H9 (cell line): Measurements from ENCODE around the gene HABP4. TPM values are rescaled to one million over a fixed set of nuclear protein-coding genes. Genes with fewer than 3 reads are reported as not detected.
A peak's percentile ranks its signal among the peaks of the same experiment; 100 is the strongest.

Experiments
- DNase-seq: peaks from one replicate; pipeline ENCODE4 v3.0.0-alpha.2; 2017
- H2AFZ ChIP-seq: one replicate; pipeline ENCODE4 v1.6.1; 2013; ENCODE audit warnings: mild to moderate bottlenecking, low read length, control low read depth, moderate library complexity
- H2AK5ac ChIP-seq: 2 replicates; pipeline ENCODE4 v1.6.1; 2013; ENCODE audit warnings: low read length, control low read depth, mixed read lengths; ENCODE audit not compliant: insufficient read length
- H2BK120ac ChIP-seq: one replicate; pipeline ENCODE4 v1.6.1; 2013; ENCODE audit warnings: low read depth, mild to moderate bottlenecking, low read length, control low read depth, inconsistent platforms; ENCODE audit not compliant: poor library complexity, severe bottlenecking
- H2BK12ac ChIP-seq: 2 replicates; pipeline ENCODE4 v1.6.1; 2013; ENCODE audit warnings: low read length, control low read depth, mixed read lengths, low read depth; ENCODE audit not compliant: insufficient read length
- H2BK15ac ChIP-seq: 2 replicates; pipeline ENCODE4 v1.6.1; 2013; ENCODE audit warnings: low read depth, low read length, control low read depth
- H2BK20ac ChIP-seq: one replicate; pipeline ENCODE4 v1.6.1; 2013; ENCODE audit warnings: low read depth, mild to moderate bottlenecking, low read length, control low read depth, inconsistent platforms; ENCODE audit not compliant: poor library complexity, severe bottlenecking
- H2BK5ac ChIP-seq: 2 replicates; pipeline ENCODE4 v1.6.1; 2013; ENCODE audit warnings: low read length, control low read depth, mixed read lengths; ENCODE audit not compliant: insufficient read length
- H3K14ac ChIP-seq: 2 replicates; pipeline ENCODE4 v1.6.1; 2013; ENCODE audit warnings: low read length, control low read depth; ENCODE audit not compliant: insufficient read depth
- H3K18ac ChIP-seq: 2 replicates; pipeline ENCODE4 v1.6.1; 2013; ENCODE audit warnings: low read depth, mild to moderate bottlenecking, mixed read lengths, low read length, control low read depth; ENCODE audit not compliant: insufficient read length
- H3K23ac ChIP-seq: 2 replicates; pipeline ENCODE4 v1.6.1; 2013; ENCODE audit warnings: low read length, control low read depth, mixed read lengths, low read depth; ENCODE audit not compliant: insufficient read length
- H3K23me2 ChIP-seq: 2 replicates; pipeline ENCODE4 v1.6.1; 2013; ENCODE audit warnings: low read depth, mild to moderate bottlenecking, mixed read lengths, low read length, control low read depth; ENCODE audit not compliant: insufficient read length, poor library complexity, severe bottlenecking
- H3K27ac ChIP-seq: 2 replicates; pipeline ENCODE4 v1.5.1; 2013; ENCODE audit warnings: low read length, control low read depth, mixed read lengths, low read depth; ENCODE audit not compliant: insufficient read length
- H3K27me3 ChIP-seq: 2 replicates; pipeline ENCODE4 v1.6.1; 2013; ENCODE audit warnings: low read length, control low read depth, inconsistent platforms; ENCODE audit not compliant: insufficient read depth
- H3K4ac ChIP-seq: 2 replicates; pipeline ENCODE4 v1.6.1; 2013; ENCODE audit warnings: low read depth, mild to moderate bottlenecking, control low read depth, inconsistent platforms, low read length, moderate library complexity
- H3K4me1 ChIP-seq: 2 replicates; pipeline ENCODE4 v1.6.1; 2013; ENCODE audit warnings: low read length, control low read depth, inconsistent platforms; ENCODE audit not compliant: insufficient read depth
- H3K4me2 ChIP-seq: 2 replicates; pipeline ENCODE4 v1.6.1; 2013; ENCODE audit warnings: low read length, control low read depth, mixed read lengths; ENCODE audit not compliant: insufficient read length, insufficient read depth
- H3K56ac ChIP-seq: 2 replicates; pipeline ENCODE4 v1.6.1; 2013; ENCODE audit warnings: low read depth, mild to moderate bottlenecking, mixed read lengths, low read length, control low read depth; ENCODE audit not compliant: insufficient read length
- H3K79me1 ChIP-seq: 2 replicates; pipeline ENCODE4 v1.6.1; 2013; ENCODE audit warnings: low read depth, mild to moderate bottlenecking, moderate library complexity, low read length, control low read depth, inconsistent platforms; ENCODE audit not compliant: insufficient read depth, poor library complexity, severe bottlenecking
- H3K79me2 ChIP-seq: 2 replicates; pipeline ENCODE4 v1.6.1; 2013; ENCODE audit warnings: low read length, control low read depth, inconsistent platforms; ENCODE audit not compliant: insufficient read depth
- H3K9ac ChIP-seq: 2 replicates; pipeline ENCODE4 v1.6.1; 2013; ENCODE audit warnings: low read length, control low read depth, mixed read lengths; ENCODE audit not compliant: insufficient read length; ENCODE audit errors: extremely low read depth
- H3K9me3 ChIP-seq: one replicate; pipeline ENCODE4 v1.6.1; 2013; ENCODE audit warnings: low read depth, low read length, inconsistent platforms; ENCODE audit not compliant: control insufficient read depth
- H3T11ph ChIP-seq: one replicate; pipeline ENCODE4 v1.6.1; 2013; ENCODE audit warnings: mild to moderate bottlenecking, low read length, control low read depth, inconsistent platforms
- H4K20me1 ChIP-seq: one replicate; pipeline ENCODE4 v1.6.1; 2013; ENCODE audit not compliant: control insufficient read depth, insufficient read length, insufficient read depth
- H4K5ac ChIP-seq: 2 replicates; pipeline ENCODE4 v1.6.1; 2013; ENCODE audit warnings: low read depth, mild to moderate bottlenecking, mixed read lengths, low read length, control low read depth; ENCODE audit not compliant: insufficient read length
- H4K8ac ChIP-seq: replicated peaks from 2 replicates; pipeline ENCODE4 v1.6.1; 2013; ENCODE audit warnings: low read length, control low read depth, mixed read lengths, low read depth; ENCODE audit not compliant: insufficient read length
- H4K91ac ChIP-seq: 2 replicates; pipeline ENCODE4 v1.6.1; 2013; ENCODE audit warnings: low read depth, mild to moderate bottlenecking, moderate library complexity, mixed read lengths, low read length, control low read depth; ENCODE audit not compliant: insufficient read length
- H3K27ac Mint-ChIP-seq, 3 experiments: 2 replicates in 2 of 3; 3 replicates in 1 of 3; pipeline ENCODE4 v1.8.0; 2020 to 2021; ENCODE audit warnings: mixed read lengths in 3 of 3, mild to moderate bottlenecking in 1 of 3, moderate library complexity in 1 of 3
- H3K27me3 Mint-ChIP-seq: 2 replicates; pipeline ENCODE4 v1.8.0; 2021; ENCODE audit warnings: low read depth, mild to moderate bottlenecking, moderate library complexity, mixed read lengths
- H3K36me3 Mint-ChIP-seq, 3 experiments: 2 replicates in 2 of 3; 3 replicates in 1 of 3; pipeline ENCODE4 v1.8.0; 2020 to 2021; ENCODE audit warnings: low read depth in 3 of 3, mixed read lengths in 3 of 3; ENCODE audit not compliant: insufficient read depth in 1 of 3
- H3K4me1 Mint-ChIP-seq, 2 experiments: 2 replicates each; pipeline ENCODE4 v1.8.0; 2020; ENCODE audit warnings: mixed read lengths in 2 of 2
- H3K4me3 Mint-ChIP-seq, 2 experiments: 2 replicates in 1 of 2; 3 replicates in 1 of 2; pipeline ENCODE4 v1.8.0; 2020 to 2021; ENCODE audit warnings: mild to moderate bottlenecking in 2 of 2, mixed read lengths in 2 of 2, moderate library complexity in 1 of 2
- H3K9me3 Mint-ChIP-seq, 2 experiments: 2 replicates in 1 of 2; 3 replicates in 1 of 2; pipeline ENCODE4 v1.8.0; 2020; ENCODE audit warnings: mild to moderate bottlenecking in 2 of 2, mixed read lengths in 2 of 2, moderate library complexity in 1 of 2
- CTCF ChIP-seq: fragments of 200-600 bp; sonication (generic); conservative IDR thresholded peaks from 3 replicates; pipeline ENCODE4 v1.8.0; 2021; ENCODE audit warnings: antibody characterized with exemption, mild to moderate bottlenecking
- WGBS: extraction: QIAGEN DNeasy Blood & Tissue Kit; methylation state at CpG from one replicate; pipeline ENCODE4 v1.1.7; 2013; ENCODE audit warnings: missing lambda C conversion rate, low lambda C conversion rate, mixed read lengths; ENCODE audit not compliant: insufficient read length; ENCODE audit errors: extremely low coverage; 5-methylcytosine and 5-hydroxymethylcytosine counted together
- total RNA-seq: library from RNA; stranded (reverse); gene quantifications from 2 replicates; pipeline ENCODE4 v1.2.1, GENCODE V29; 2021

Gene HABP4
- total RNA-seq, 1 experiment from 2014 or later = 7.5 TPM

- H4K20me1 ChIP-seq = no peaks in the 10 kb centered on the region
Observed at GRCh38 chr9:96498796-96499195, 48.8 kb downstream of the HABP4 start.

More at GRCh38 chr9:96498796-96499195, 48.8 kb downstream of the HABP4 start:
- no peak overlapping the region for H3K4ac ChIP-seq
- peaks cover 0 to 3% (median 2%) of the 10 kb centered on the region in 3 experiments; a peak in 3 of 7 replicates for H3K36me3 Mint-ChIP-seq
- TF ChIP-seq CTCF = no peak
- H2BK120ac ChIP-seq = no peak overlapping the region
- no peak overlapping the region for H3K4me3 Mint-ChIP-seq
- H3K27ac ChIP-seq = no peak overlapping the region
- no peak overlapping the region for H4K5ac ChIP-seq
- no peak overlapping the region for H4K91ac ChIP-seq
- H3K27ac Mint-ChIP-seq = peak overlapping the region; percentile 32 to 94 (median 82); a peak in 5 of 7 replicates
- no peak overlapping the region for H3T11ph ChIP-seq
- WGBS = no CpG with 5 or more reads among the region's 7 CpGs
- no peak overlapping the region for H3K18ac ChIP-seq
- no peak overlapping the region for H2AFZ ChIP-seq
- H2AK5ac ChIP-seq = no peak overlapping the region
- no peaks in the 10 kb centered on the region for H3K23me2 ChIP-seq
- no peak overlapping the region for H4K8ac ChIP-seq
- peaks cover 4% of the 10 kb centered on the region; the same call in 1 of the 2 replicates for H3K4me1 ChIP-seq
- no peak overlapping the region for H2BK5ac ChIP-seq
- H3K9me3 ChIP-seq = no peaks in the 10 kb centered on the region
- H3K79me1 ChIP-seq = no peaks in the 10 kb centered on the region
- no peak overlapping the region for H3K23ac ChIP-seq
- H3K4me2 ChIP-seq = no peak overlapping the region
- no peak overlapping the region for H3K56ac ChIP-seq
- DNase-seq = no peak
- no peaks in the 10 kb centered on the region for H3K9me3 Mint-ChIP-seq
- H3K4me1 Mint-ChIP-seq = peaks cover 39 to 42% of the 10 kb centered on the region in 2 experiments
- H3K79me2 ChIP-seq = no peaks in the 10 kb centered on the region
- H2BK12ac ChIP-seq = no peak overlapping the region
- H2BK15ac ChIP-seq = no peak overlapping the region
- H2BK20ac ChIP-seq = no peak overlapping the region
- H3K27me3 ChIP-seq = no peaks in the 10 kb centered on the region
- no peak overlapping the region for H3K9ac ChIP-seq
- H3K14ac ChIP-seq = no peak overlapping the region
- H3K27me3 Mint-ChIP-seq = no peaks in the 10 kb centered on the region
